ENCODE data around the gene THAP7. TPM values are rescaled to one million over a fixed set of nuclear protein-coding genes. Genes with fewer than 3 reads are reported as not detected.

THAP7 gene
- total RNA-seq, 1 experiment from 2014 or later = 24.6 TPM

DNA sequence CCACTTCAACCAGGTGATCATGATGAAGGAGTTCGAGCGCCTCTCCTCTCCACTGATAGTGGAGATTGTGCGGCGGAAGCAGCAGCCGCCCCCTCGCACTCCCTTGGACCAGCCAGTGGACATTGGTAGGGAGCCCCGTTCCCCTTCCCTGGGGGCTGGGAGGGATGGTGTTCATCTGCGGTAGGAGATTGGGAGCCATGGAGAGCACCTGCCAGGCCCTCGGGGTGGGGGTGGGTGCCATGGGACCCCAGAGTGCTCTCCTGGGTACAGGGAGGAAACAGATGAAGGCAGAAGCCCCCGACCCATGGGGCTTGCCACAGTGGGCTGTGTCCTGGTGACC is 7.0 kb downstream of the THAP7 start:
- H3K27ac Mint-ChIP-seq = no peak overlapping the region
- Histone ChIP-seq H3K4ac (ENCODE audit: low read depth, low read length) (no peak overlapping the region), H2BK120ac (ENCODE audit: low read depth, low read length, poor library complexity, severe bottlenecking) (no peak overlapping the region), H4K20me1 (ENCODE audit: control insufficient read depth, insufficient read depth, insufficient read length) (no peaks in the 10 kb centered on the region), H3K27me3 (ENCODE audit: insufficient read depth, low read length) (no peaks in the 10 kb centered on the region), H3K4me2 (ENCODE audit: insufficient read depth, insufficient read length, low read length) (no peak overlapping the region), H3K23ac (ENCODE audit: insufficient read length, low read depth, low read length) (no peak overlapping the region), H3K79me1 (ENCODE audit: insufficient read depth, low read depth, low read length, poor library complexity, severe bottlenecking) (no peaks in the 10 kb centered on the region), H3K79me2 (ENCODE audit: insufficient read depth, low read length) (no peaks in the 10 kb centered on the region), H2BK5ac (ENCODE audit: insufficient read length, low read length) (no peak overlapping the region), H3K23me2 (ENCODE audit: insufficient read length, low read depth, low read length, poor library complexity, severe bottlenecking) (no peaks in the 10 kb centered on the region), H3K4me1 (ENCODE audit: insufficient read depth, low read length) (no peaks in the 10 kb centered on the region), H3K14ac (ENCODE audit: insufficient read depth, low read length) (no peak overlapping the region), H3K9ac (ENCODE audit: extremely low read depth, insufficient read length, low read length) (no peak overlapping the region), H2BK12ac (ENCODE audit: insufficient read length, low read depth, low read length) (no peak overlapping the region), H2AFZ (ENCODE audit: low read length) (no peak overlapping the region), H3T11ph (ENCODE audit: low read length) (no peak overlapping the region), H3K56ac (ENCODE audit: insufficient read length, low read depth, low read length) (no peak overlapping the region), H4K8ac (replicated peaks; ENCODE audit: insufficient read length, low read depth, low read length) (no peak overlapping the region), H3K9me3 (ENCODE audit: control insufficient read depth, low read depth, low read length) (no peaks in the 10 kb centered on the region), H4K91ac (ENCODE audit: insufficient read length, low read depth, low read length) (no peak overlapping the region), H2AK5ac (ENCODE audit: insufficient read length, low read length) (no peak overlapping the region), H2BK20ac (ENCODE audit: low read depth, low read length, poor library complexity, severe bottlenecking) (no peak overlapping the region), H2BK15ac (ENCODE audit: low read depth, low read length) (no peak overlapping the region), H3K18ac (ENCODE audit: insufficient read length, low read depth, low read length) (no peak overlapping the region), H4K5ac (ENCODE audit: insufficient read length, low read depth, low read length) (no peak overlapping the region), H3K27ac (ENCODE audit: insufficient read length, low read depth, low read length) (no peak overlapping the region)
- no CpG with 5 or more reads among the region's 10 CpGs for WGBS (ENCODE audit: extremely low coverage, insufficient read length, low lambda C conversion rate)
- H3K9me3 Mint-ChIP-seq = no peaks in the 10 kb centered on the region
- H3K27me3 Mint-ChIP-seq (ENCODE audit: low read depth) = no peaks in the 10 kb centered on the region
- H3K36me3 Mint-ChIP-seq (ENCODE audit: insufficient read depth in 1 of 3, low read depth in 3 of 3) = peaks cover 2 to 26% (median 8%) of the 10 kb centered on the region in 3 experiments; a peak in 6 of 7 replicates
- TF ChIP-seq, protein P1, sequence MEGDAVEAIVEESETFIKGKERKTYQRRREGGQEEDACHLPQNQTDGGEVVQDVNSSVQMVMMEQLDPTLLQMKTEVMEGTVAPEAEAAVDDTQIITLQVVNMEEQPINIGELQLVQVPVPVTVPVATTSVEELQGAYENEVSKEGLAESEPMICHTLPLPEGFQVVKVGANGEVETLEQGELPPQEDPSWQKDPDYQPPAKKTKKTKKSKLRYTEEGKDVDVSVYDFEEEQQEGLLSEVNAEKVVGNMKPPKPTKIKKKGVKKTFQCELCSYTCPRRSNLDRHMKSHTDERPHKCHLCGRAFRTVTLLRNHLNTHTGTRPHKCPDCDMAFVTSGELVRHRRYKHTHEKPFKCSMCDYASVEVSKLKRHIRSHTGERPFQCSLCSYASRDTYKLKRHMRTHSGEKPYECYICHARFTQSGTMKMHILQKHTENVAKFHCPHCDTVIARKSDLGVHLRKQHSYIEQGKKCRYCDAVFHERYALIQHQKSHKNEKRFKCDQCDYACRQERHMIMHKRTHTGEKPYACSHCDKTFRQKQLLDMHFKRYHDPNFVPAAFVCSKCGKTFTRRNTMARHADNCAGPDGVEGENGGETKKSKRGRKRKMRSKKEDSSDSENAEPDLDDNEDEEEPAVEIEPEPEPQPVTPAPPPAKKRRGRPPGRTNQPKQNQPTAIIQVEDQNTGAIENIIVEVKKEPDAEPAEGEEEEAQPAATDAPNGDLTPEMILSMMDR (conservative IDR thresholded peaks at IDR 0.05) = no peak
- no peak for DNase-seq
- no peak overlapping the region for H3K4me3 Mint-ChIP-seq
- 0 out of 4 replicates have a peak, but pooled peaks cover 0 to 2% of the 10 kb centered on the region in 2 experiments for H3K4me1 Mint-ChIP-seq

All from H9 (cell line).